Neural progenitor cell (in vitro differentiated cells): ENCODE results near the gene SRSF8. TPM values are rescaled to one million over a fixed set of nuclear protein-coding genes. Genes with fewer than 3 reads are reported as not detected.
A peak's percentile ranks its signal among the peaks of the same experiment; 100 is the strongest.
"Not testable (repeated sequence)": the region's sequence is repeated elsewhere in the genome, so short reads cannot be mapped to it uniquely, and the experiment has no call there.

Experiments used
- DNase-seq: peaks from one replicate; pipeline ENCODE4 v3.0.0-alpha.2; 2016; ENCODE audit warnings: low spot score
- H2AFZ ChIP-seq: fragments of 200-600 bp; sonication (generic); replicated peaks from 2 replicates; pipeline ENCODE4 v1.6.1; 2016; ENCODE audit warnings: antibody characterized with exemption
- H3F3A ChIP-seq: fragments of 200-600 bp; sonication (generic); 2 replicates; pipeline ENCODE4 v1.6.1; 2016; ENCODE audit warnings: antibody characterized with exemption, low read depth
- H3K27ac ChIP-seq: fragments of 200-600 bp; sonication (generic); 2 replicates; pipeline ENCODE4 v1.5.1; 2016; ENCODE audit warnings: mild to moderate bottlenecking
- H3K27me3 ChIP-seq: fragments of 200-600 bp; sonication (generic); 2 replicates; pipeline ENCODE4 v1.6.1; 2016; ENCODE audit warnings: mild to moderate bottlenecking, moderate library complexity
- H3K36me3 ChIP-seq: fragments of 200-600 bp; sonication (generic); 2 replicates; pipeline ENCODE4 v1.5.1; 2016
- H3K4me1 ChIP-seq: fragments of 200-600 bp; sonication (generic); 2 replicates; pipeline ENCODE4 v1.6.1; 2016; ENCODE audit warnings: mixed run types
- H3K4me2 ChIP-seq: fragments of 200-600 bp; sonication (generic); 2 replicates; pipeline ENCODE4 v1.6.1; 2016
- H3K4me3 ChIP-seq: fragments of 200-600 bp; sonication (generic); 2 replicates; pipeline ENCODE4 v1.5.1; 2016
- H3K79me2 ChIP-seq: fragments of 200-600 bp; sonication (generic); 2 replicates; pipeline ENCODE4 v1.6.1; 2016; ENCODE audit warnings: low read depth
- H3K9ac ChIP-seq: fragments of 200-600 bp; sonication (generic); 2 replicates; pipeline ENCODE4 v1.6.1; 2016
- H3K9me3 ChIP-seq: fragments of 200-600 bp; sonication (generic); 2 replicates; pipeline ENCODE4 v1.5.1; 2016; ENCODE audit warnings: low read depth
- H4K20me1 ChIP-seq: fragments of 200-600 bp; sonication (generic); 2 replicates; pipeline ENCODE4 v1.6.1; 2016; ENCODE audit warnings: low read depth
- H3K27ac Mint-ChIP-seq: 3 replicates; pipeline ENCODE4 v1.8.0; 2021; ENCODE audit warnings: mixed read lengths
- H3K27me3 Mint-ChIP-seq: 2 replicates; pipeline ENCODE4 v1.8.0; 2022; ENCODE audit warnings: low read depth, mild to moderate bottlenecking, inconsistent platforms, moderate library complexity, mixed read lengths; ENCODE audit not compliant: insufficient read depth
- H3K36me3 Mint-ChIP-seq: 3 replicates; pipeline ENCODE4 v1.8.0; 2021; ENCODE audit warnings: mixed read lengths
- H3K4me1 Mint-ChIP-seq: 3 replicates; pipeline ENCODE4 v1.8.0; 2021; ENCODE audit warnings: mixed read lengths
- H3K4me3 Mint-ChIP-seq: 3 replicates; pipeline ENCODE4 v1.8.0; 2021; ENCODE audit warnings: mild to moderate bottlenecking, moderate library complexity, mixed read lengths
- H3K9me3 Mint-ChIP-seq: 3 replicates; pipeline ENCODE4 v1.8.0; 2020; ENCODE audit warnings: mixed read lengths
- CTCF ChIP-seq: fragments of 200-600 bp; sonication (generic); IDR thresholded peaks from 2 replicates; pipeline ENCODE4 v1.5.1; 2017; ENCODE audit warnings: antibody characterized with exemption, mild to moderate bottlenecking
- EZH2 ChIP-seq: fragments of 200-600 bp; sonication (generic); IDR thresholded peaks from 2 replicates; pipeline ENCODE4 v1.6.1; 2017; ENCODE audit warnings: antibody characterized with exemption, mild to moderate bottlenecking, moderate library complexity
- EZH2phosphoT487 ChIP-seq: fragments of 200-600 bp; sonication (generic); IDR thresholded peaks from 2 replicates; pipeline ENCODE4 v1.6.1; 2017; ENCODE audit warnings: antibody characterized with exemption
- total RNA-seq: library from RNA; depleted of rRNA; stranded (reverse); fragments of >200 nt; gene quantifications from 2 replicates; pipeline ENCODE4 v1.2.3, GENCODE V29; 2015; ENCODE audit warnings: low replicate concordance

SRSF8 gene
- 17.6 and 17.8 TPM in 2 replicates for total RNA-seq

GRCh38 chr11:95066716-95067038 lies at the start of gene SRSF8:
Gene SRSF8 (plus strand): TSS chr11:95066919. CDS start chr11:95067227, 308 bp downstream.
- peak within 1 kb of the TSS; percentile 61 for H3K4me3 ChIP-seq
- H3K9me3 ChIP-seq = no peaks in the 10 kb centered on the region
- H4K20me1 ChIP-seq = no peaks in the 10 kb centered on the region
- Mint-ChIP-seq H3K9me3 (no peaks in the 10 kb centered on the region), H3K4me3 (peak within 1 kb of the TSS; percentile 98), H3K36me3 (peaks cover 10% of the 10 kb centered on the region), H3K27ac (peak within 1 kb of the TSS; percentile 97), H3K27me3 (no peaks in the 10 kb centered on the region), H3K4me1 (peaks cover 18% of the 10 kb centered on the region)
- peaks cover 18% of the 10 kb centered on the region for H3K4me1 ChIP-seq
- no peak for TF ChIP-seq EZH2
- no peak for TF ChIP-seq EZH2phosphoT487
- TF ChIP-seq CTCF = no peak
- H3K79me2 ChIP-seq = peaks cover 12% of the 10 kb centered on the region
- H3F3A ChIP-seq = peaks cover 23% of the 10 kb centered on the region
- H3K27ac ChIP-seq = no peak within 1 kb of the TSS
- peak within 1 kb of the TSS; percentile 95 for H2AFZ ChIP-seq
- peaks cover 6% of the 10 kb centered on the region for H3K36me3 ChIP-seq
- H3K27me3 ChIP-seq = peaks cover 9% of the 10 kb centered on the region
- H3K4me2 ChIP-seq = peak within 1 kb of the TSS; percentile 81
- H3K9ac ChIP-seq = peak within 1 kb of the TSS; percentile 1
- no peak for DNase-seq

GRCh38 chr11:95021468-95021867 lies 45.3 kb upstream of the SRSF8 start:
- H3K9me3 Mint-ChIP-seq, H3K36me3 Mint-ChIP-seq, H3K4me3 Mint-ChIP-seq, H3K4me1 Mint-ChIP-seq, H3K27ac Mint-ChIP-seq, H3K79me2 ChIP-seq, H2AFZ ChIP-seq, H3K4me3 ChIP-seq, DNase-seq, H3K9ac ChIP-seq, H3K9me3 ChIP-seq, H3K27me3 ChIP-seq, H4K20me1 ChIP-seq, H3K36me3 ChIP-seq, H3K4me2 ChIP-seq, H3K4me1 ChIP-seq, H3K27me3 Mint-ChIP-seq, H3F3A ChIP-seq, H3K27ac ChIP-seq: not testable (repeated sequence)

- Histone ChIP-seq H3K9me3 (no peaks in the 10 kb centered on the region), H3K4me1 (no peaks in the 10 kb centered on the region), H2AFZ (no peak within 1 kb of the TSS), H3K4me3 (no peak within 1 kb of the TSS), H3K79me2 (no peaks in the 10 kb centered on the region), H3K27me3 (no peaks in the 10 kb centered on the region), H3K9ac (no peak within 1 kb of the TSS), H3K36me3 (no peaks in the 10 kb centered on the region), H3K27ac (no peak within 1 kb of the TSS), H3F3A (no peaks in the 10 kb centered on the region), H4K20me1 (no peaks in the 10 kb centered on the region), H3K4me2 (no peak within 1 kb of the TSS)
- no peak within 1 kb of the TSS for H3K27ac Mint-ChIP-seq
- no peak for DNase-seq
- H3K9me3 Mint-ChIP-seq = no peaks in the 10 kb centered on the region
- TF ChIP-seq CTCF = no peak
- TF ChIP-seq EZH2 = no peak
- no peak for TF ChIP-seq EZH2phosphoT487
- H3K4me1 Mint-ChIP-seq = no peaks in the 10 kb centered on the region
- no peak within 1 kb of the TSS for H3K4me3 Mint-ChIP-seq
- no peaks in the 10 kb centered on the region for H3K36me3 Mint-ChIP-seq
- H3K27me3 Mint-ChIP-seq = no peaks in the 10 kb centered on the region
Observed at GRCh38 chr11:95024958-95025357, 41.8 kb upstream of the SRSF8 start, which contains the start of gene KDM4E. Gene KDM4E (plus strand): TSS chr11:95025258. CDS start chr11:95025558, 300 bp downstream.

GRCh38 chr11:95025594-95025993 lies 41.1 kb upstream of the SRSF8 start:
- not testable (repeated sequence) for H3K36me3 ChIP-seq, H3K4me2 ChIP-seq, H3K4me1 ChIP-seq, H3F3A ChIP-seq, H3K27ac Mint-ChIP-seq, H3K36me3 Mint-ChIP-seq, H3K4me1 Mint-ChIP-seq, DNase-seq, H3K27me3 ChIP-seq, H3K27ac ChIP-seq, H3K27me3 Mint-ChIP-seq, H2AFZ ChIP-seq, H3K9me3 Mint-ChIP-seq, H3K9ac ChIP-seq, H3K4me3 ChIP-seq, H4K20me1 ChIP-seq, H3K9me3 ChIP-seq, H3K79me2 ChIP-seq, H3K4me3 Mint-ChIP-seq
